ENCODE measurements around the gene TBC1D22B. TPM values are rescaled to one million over a fixed set of nuclear protein-coding genes. Genes with fewer than 3 reads are reported as not detected.

TBC1D22B gene
- total RNA-seq, 1 donor from 2014 or later, result 15.2 TPM

DNA sequence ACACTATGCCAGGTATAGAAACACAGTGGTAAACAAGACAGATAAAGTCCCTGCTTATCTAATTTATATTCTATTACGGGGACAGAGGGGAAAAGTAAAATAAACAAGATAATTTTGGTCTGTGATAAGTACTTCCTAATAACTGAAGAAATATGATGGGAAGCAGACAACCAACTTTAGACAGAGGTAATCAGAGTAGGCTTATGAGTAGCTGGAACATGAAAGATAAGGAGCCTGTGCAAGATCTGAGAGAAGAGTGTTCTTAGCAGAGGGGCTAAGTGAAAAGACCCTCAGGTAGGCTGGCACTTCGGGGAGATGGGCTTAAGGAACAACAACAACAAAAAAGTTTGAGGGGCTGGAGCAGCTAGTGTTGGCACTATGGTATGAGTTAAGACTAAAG is 100.3 kb downstream of the TBC1D22B start:
- no peak overlapping the region for H3K4me3 Mint-ChIP-seq
- H3K27me3 Mint-ChIP-seq (ENCODE audit: low read depth), result no peaks in the 10 kb centered on the region
- DNase-seq (ENCODE audit: low spot score in 2 of 2, unreplicated experiment in 2 of 2), result no peak
- peak overlapping the region; percentile 33 for H3K27ac Mint-ChIP-seq
- H3K9me3 Mint-ChIP-seq, result no peaks in the 10 kb centered on the region
- no peak for TF ChIP-seq CTCF (IDR thresholded peaks at IDR 0.05; ENCODE audit: unreplicated experiment)
- H3K4me1 Mint-ChIP-seq, result peaks cover 37% of the 10 kb centered on the region
- peaks cover 4% of the 10 kb centered on the region for H3K36me3 Mint-ChIP-seq

DNA sequence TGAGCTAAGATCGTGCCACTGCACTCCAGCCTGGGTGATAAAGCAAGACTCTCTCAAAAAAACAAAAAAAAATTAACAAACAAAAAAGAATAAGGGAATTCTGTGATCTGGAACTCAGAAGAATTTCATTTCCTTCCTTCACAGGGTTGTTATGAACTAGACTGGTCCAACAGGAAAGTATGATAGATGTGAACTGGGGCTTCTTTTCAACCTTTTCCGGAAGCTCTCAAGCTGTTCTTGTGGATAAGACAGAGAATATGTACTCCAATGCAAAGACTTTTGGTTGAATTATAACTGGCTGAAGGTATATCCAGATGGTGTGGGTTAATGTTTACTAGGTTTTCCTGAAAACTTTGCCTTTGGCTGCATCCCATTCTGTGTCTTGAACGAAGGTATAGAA is 101.5 kb downstream of the TBC1D22B start:
- no peaks in the 10 kb centered on the region for H3K9me3 Mint-ChIP-seq

DNA sequence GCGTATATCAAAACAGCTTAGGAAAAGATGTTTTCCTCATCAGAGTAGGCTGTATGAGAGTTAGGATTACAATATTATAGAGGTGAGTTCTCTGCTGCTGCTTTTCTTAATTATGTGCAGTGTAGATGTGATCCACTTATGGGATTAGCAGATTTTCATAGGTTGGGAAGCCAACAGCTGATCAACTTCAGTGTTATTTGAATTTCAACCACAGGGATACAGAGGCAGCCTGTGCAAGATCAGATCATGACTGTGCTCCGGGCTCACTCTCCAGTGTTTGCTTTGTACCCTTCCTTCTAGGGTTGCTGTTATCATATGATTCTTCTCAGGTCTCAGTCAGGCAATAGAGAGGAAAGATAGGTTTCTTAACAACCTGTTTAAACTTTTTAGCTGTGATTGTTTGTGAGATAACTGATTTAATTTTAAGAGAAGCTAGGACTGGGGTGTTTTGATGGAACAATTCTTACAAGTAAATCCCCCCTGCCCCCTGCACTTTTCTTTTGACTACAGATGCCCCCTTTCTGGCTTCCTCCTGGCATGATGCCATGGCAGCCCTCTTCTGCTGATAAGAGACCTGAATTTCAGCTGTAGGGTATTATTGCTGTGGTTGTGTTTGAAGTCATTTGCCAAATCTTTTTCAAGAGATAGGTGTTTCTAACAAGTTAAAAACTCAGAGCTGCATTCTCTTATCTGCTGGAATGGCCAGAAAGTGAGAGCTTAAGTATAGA is 104.7 kb downstream of the TBC1D22B start:
- Mint-ChIP-seq H3K27me3 (ENCODE audit: low read depth) (no peaks in the 10 kb centered on the region), H3K4me3 (no peak overlapping the region), H3K9me3 (no peaks in the 10 kb centered on the region), H3K36me3 (peaks cover 4% of the 10 kb centered on the region), H3K4me1 (peaks cover 14% of the 10 kb centered on the region), H3K27ac (no peak overlapping the region)
- no peak for DNase-seq (ENCODE audit: low spot score in 2 of 2, unreplicated experiment in 2 of 2)
- no peak for TF ChIP-seq CTCF (IDR thresholded peaks at IDR 0.05; ENCODE audit: unreplicated experiment)

More for the DNA sequence above, 101.5 kb downstream of the TBC1D22B start:
- H3K27me3 Mint-ChIP-seq (ENCODE audit: low read depth), result no peaks in the 10 kb centered on the region
- H3K4me3 Mint-ChIP-seq, result no peak overlapping the region
- TF ChIP-seq CTCF (IDR thresholded peaks at IDR 0.05; ENCODE audit: unreplicated experiment), result no peak
- H3K36me3 Mint-ChIP-seq, result peaks cover 4% of the 10 kb centered on the region
- H3K4me1 Mint-ChIP-seq, result peaks cover 30% of the 10 kb centered on the region
- DNase-seq (ENCODE audit: low spot score in 2 of 2, unreplicated experiment in 2 of 2), result no peak
- no peak overlapping the region for H3K27ac Mint-ChIP-seq

GRCh38 chr6:37365791-37366190 is 108.2 kb downstream of the TBC1D22B start:
- Mint-ChIP-seq H3K36me3 (peaks cover 14% of the 10 kb centered on the region), H3K27me3 (ENCODE audit: low read depth) (no peaks in the 10 kb centered on the region), H3K27ac (no peak overlapping the region), H3K4me1 (peaks cover 2% of the 10 kb centered on the region), H3K9me3 (no peaks in the 10 kb centered on the region), H3K4me3 (no peak overlapping the region)
- DNase-seq (ENCODE audit: low spot score in 2 of 2, unreplicated experiment in 2 of 2), result no peak
- no peak for TF ChIP-seq CTCF (IDR thresholded peaks at IDR 0.05; ENCODE audit: unreplicated experiment)

GRCh38 chr6:37366910-37367309 is 109.3 kb downstream of the TBC1D22B start:
- no peak for DNase-seq (ENCODE audit: low spot score in 2 of 2, unreplicated experiment in 2 of 2)
- no peaks in the 10 kb centered on the region for H3K9me3 Mint-ChIP-seq
- no peak overlapping the region for H3K27ac Mint-ChIP-seq
- H3K4me3 Mint-ChIP-seq, result no peak overlapping the region
- H3K36me3 Mint-ChIP-seq, result peaks cover 10% of the 10 kb centered on the region
- no peaks in the 10 kb centered on the region for H3K27me3 Mint-ChIP-seq (ENCODE audit: low read depth)
- H3K4me1 Mint-ChIP-seq, result peaks cover 2% of the 10 kb centered on the region
- no peak for TF ChIP-seq CTCF (IDR thresholded peaks at IDR 0.05; ENCODE audit: unreplicated experiment)
